GM19455 (cell line): ENCODE measurements around the gene SCYL2.
"Not testable (repeated sequence)": the region's sequence is repeated elsewhere in the genome, so short reads cannot be mapped to it uniquely, and the experiment has no call there.

ENCODE experiments used
- ATAC-seq: cut with Tn5 transposase; IDR thresholded peaks from one replicate; pipeline ENCODE4 v1.9.1; 2021; ENCODE audit not compliant: unreplicated experiment

Gene SCYL2

GRCh38 chr12:100266835-100267602, at the start of gene SCYL2, which contains the start of gene DEPDC4:
TSS of gene SCYL2 (plus strand) at chr12:100267177. CDS start at chr12:100282971, 15,794 bp downstream.
TSS of gene DEPDC4 (minus strand) at chr12:100267079. CDS start at chr12:100267076, 3 bp downstream.
- ATAC-seq, result peak; percentile 91

- ATAC-seq, result no peak
Observed at GRCh38 chr12:100219328-100220109, 47.5 kb upstream of the SCYL2 start.

- no peak for ATAC-seq
Observed at GRCh38 chr12:100221523-100221922, 45.5 kb upstream of the SCYL2 start.

GRCh38 chr12:100222173-100222572, 44.8 kb upstream of the SCYL2 start:
- ATAC-seq, result not testable (repeated sequence)

- no peak for ATAC-seq
Observed at GRCh38 chr12:100225491-100225890, 41.5 kb upstream of the SCYL2 start.

GRCh38 chr12:100229036-100229635, 37.8 kb upstream of the SCYL2 start:
- ATAC-seq, result no peak

GRCh38 chr12:100229876-100230275, 37.1 kb upstream of the SCYL2 start:
- ATAC-seq, result no peak

GRCh38 chr12:100231873-100232272, 35.1 kb upstream of the SCYL2 start:
- ATAC-seq, result not testable (repeated sequence)

- ATAC-seq, result no peak
Observed at GRCh38 chr12:100234166-100234565, 32.8 kb upstream of the SCYL2 start.

GRCh38 chr12:100234591-100235304, 32.2 kb upstream of the SCYL2 start:
- peak; percentile 86 for ATAC-seq

- ATAC-seq, result no peak
Observed at GRCh38 chr12:100238801-100239200, 28.2 kb upstream of the SCYL2 start.

- ATAC-seq, result no peak
Observed at GRCh38 chr12:100239589-100239988, 27.4 kb upstream of the SCYL2 start.

- no peak for ATAC-seq
Observed at GRCh38 chr12:100243137-100243536, 23.8 kb upstream of the SCYL2 start.

GRCh38 chr12:100247765-100248164, 19.2 kb upstream of the SCYL2 start:
- no peak for ATAC-seq

- ATAC-seq, result no peak
Observed at GRCh38 chr12:100248886-100249285, 18.1 kb upstream of the SCYL2 start.

GRCh38 chr12:100249941-100250340, 17.0 kb upstream of the SCYL2 start:
- ATAC-seq, result no peak

GRCh38 chr12:100251917-100252316, 15.1 kb upstream of the SCYL2 start:
- ATAC-seq, result no peak

- ATAC-seq, result no peak
Observed at GRCh38 chr12:100253437-100253836, 13.5 kb upstream of the SCYL2 start.

GRCh38 chr12:100254876-100255275, 12.1 kb upstream of the SCYL2 start:
- ATAC-seq, result no peak

- ATAC-seq, result no peak
Observed at GRCh38 chr12:100258127-100258526, 8.8 kb upstream of the SCYL2 start.

- no peak for ATAC-seq
Observed at GRCh38 chr12:100263131-100263530, 3.8 kb upstream of the SCYL2 start.
